Stimulated activated naive CD8-positive, alpha-beta T cell treated with anti-CD3 and anti-CD28 coated beads, Interleukin-15, amount 100 ng/mL, for 72 hours (primary cell): ENCODE measurements around the gene KCTD18.

ENCODE experiments used
- ATAC-seq: fragments of 150-1000 bp; cut with Tn5 transposase; 2 replicates; pipeline ENCODE4 v1.10.0; 2021; ENCODE audit warnings: mild to moderate bottlenecking, moderate library complexity
- DNase-seq, 2 donors: peaks; one replicate each; pipeline ENCODE4 v3.0.0; 2021 to 2022
- H3K27ac Mint-ChIP-seq, 2 donors: one replicate each; pipeline ENCODE4 v1.8.0; 2022; ENCODE audit warnings: mild to moderate bottlenecking in 2 of 2, mixed read lengths in 2 of 2, moderate library complexity in 2 of 2
- H3K27me3 Mint-ChIP-seq: one replicate; pipeline ENCODE4 v1.8.0; 2022; ENCODE audit warnings: mixed read lengths
- H3K4me1 Mint-ChIP-seq: one replicate; pipeline ENCODE4 v1.8.0; 2022; ENCODE audit warnings: mild to moderate bottlenecking, mixed read lengths
- H3K4me3 Mint-ChIP-seq, 2 donors: one replicate each; pipeline ENCODE4 v1.8.0; 2022; ENCODE audit warnings: mild to moderate bottlenecking in 2 of 2, mixed read lengths in 2 of 2, moderate library complexity in 1 of 2
- H3K9me3 Mint-ChIP-seq, 2 donors: one replicate each; pipeline ENCODE4 v1.8.0; 2022; ENCODE audit warnings: mixed read lengths in 2 of 2

KCTD18 gene

DNA sequence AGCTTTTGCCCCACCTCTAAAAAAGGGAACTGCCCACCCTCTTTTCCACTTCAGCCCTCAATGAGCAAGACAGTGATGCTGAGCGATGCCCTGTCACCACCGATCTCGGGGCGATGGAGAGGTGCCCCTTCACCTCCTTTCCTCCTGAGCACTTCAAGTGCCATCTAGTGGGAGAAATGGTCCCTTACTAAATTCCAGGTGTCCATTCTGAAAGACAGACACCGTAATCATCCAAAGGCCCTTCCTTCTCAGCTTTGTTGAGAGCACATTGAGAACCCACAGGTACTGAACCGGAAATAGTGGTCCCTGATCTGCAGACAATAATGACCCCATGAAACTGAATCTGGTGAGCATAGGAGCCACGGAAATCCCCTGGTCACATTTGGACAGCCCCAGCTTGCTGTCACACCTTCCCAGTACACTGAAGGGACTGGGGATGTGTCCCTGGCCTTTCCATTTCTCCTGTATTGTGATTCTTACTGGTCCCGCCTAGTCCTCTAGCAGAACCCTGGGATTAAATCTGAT is 38.5 kb downstream of the KCTD18 start:
- no peaks in the 10 kb centered on the region for H3K27me3 Mint-ChIP-seq
- no peaks in the 10 kb centered on the region for H3K9me3 Mint-ChIP-seq
- H3K27ac Mint-ChIP-seq: no peak overlapping the region
- ATAC-seq (peak; percentile 49), DNase-seq (peak; percentile 37 to 40)
- peaks cover 40% of the 10 kb centered on the region for H3K4me1 Mint-ChIP-seq
- peak overlapping the region; percentile 39 to 62 for H3K4me3 Mint-ChIP-seq

DNA sequence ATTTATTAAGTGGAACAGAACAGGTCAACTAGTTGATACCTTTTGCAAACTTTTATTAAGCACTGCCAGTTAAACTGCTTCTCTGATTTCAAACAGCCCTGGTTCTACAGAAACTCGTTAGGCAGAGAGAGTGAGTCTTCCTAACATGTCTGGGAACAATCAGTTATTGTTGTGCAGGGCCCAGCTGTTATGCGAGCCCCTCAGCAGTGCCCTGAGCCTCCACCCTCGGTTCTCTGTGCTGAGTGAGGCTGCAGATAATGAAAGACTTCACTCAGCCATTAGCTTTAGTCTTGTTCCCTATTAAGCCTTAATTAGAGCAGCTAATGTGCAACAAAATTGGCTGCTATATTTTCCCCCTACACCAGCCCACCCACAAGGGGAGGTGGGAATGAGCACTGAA is 39.6 kb downstream of the KCTD18 start:
- H3K4me1 Mint-ChIP-seq: peaks cover 48% of the 10 kb centered on the region
- ATAC-seq (no peak), DNase-seq (no peak)
- H3K9me3 Mint-ChIP-seq: no peaks in the 10 kb centered on the region
- no peaks in the 10 kb centered on the region for H3K27me3 Mint-ChIP-seq
- no peak overlapping the region for H3K4me3 Mint-ChIP-seq
- H3K27ac Mint-ChIP-seq: no peak overlapping the region

DNA sequence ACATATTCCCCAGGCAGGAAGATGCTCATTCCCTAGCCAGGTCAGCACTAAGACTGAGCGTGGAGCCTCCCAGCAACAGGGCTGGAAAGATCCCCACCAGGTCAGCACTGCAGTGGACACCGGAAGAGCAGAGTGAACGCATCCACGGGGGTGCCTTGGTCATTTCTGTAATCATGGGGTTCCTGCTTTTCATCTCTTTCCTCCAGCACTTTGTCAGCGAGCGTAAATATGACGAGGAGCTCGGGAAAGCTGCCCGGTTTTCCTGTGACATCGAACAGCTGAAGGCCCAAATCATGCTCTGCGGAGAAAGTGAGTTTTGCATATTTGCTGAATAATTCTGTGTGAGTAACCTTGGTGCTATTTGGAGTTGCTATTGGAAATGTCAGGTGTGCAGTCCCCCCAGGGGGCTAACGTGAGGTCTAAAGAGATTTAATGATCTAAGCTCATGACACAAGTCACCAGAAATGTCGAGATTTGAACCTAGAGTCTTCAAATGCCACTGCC is 40.1 kb downstream of the KCTD18 start:
- no peaks in the 10 kb centered on the region for H3K9me3 Mint-ChIP-seq
- no peak for DNase-seq
- no peak for ATAC-seq
- H3K4me3 Mint-ChIP-seq: no peak overlapping the region
- H3K27ac Mint-ChIP-seq: no peak overlapping the region
- no peaks in the 10 kb centered on the region for H3K27me3 Mint-ChIP-seq
- H3K4me1 Mint-ChIP-seq: peaks cover 48% of the 10 kb centered on the region

DNA sequence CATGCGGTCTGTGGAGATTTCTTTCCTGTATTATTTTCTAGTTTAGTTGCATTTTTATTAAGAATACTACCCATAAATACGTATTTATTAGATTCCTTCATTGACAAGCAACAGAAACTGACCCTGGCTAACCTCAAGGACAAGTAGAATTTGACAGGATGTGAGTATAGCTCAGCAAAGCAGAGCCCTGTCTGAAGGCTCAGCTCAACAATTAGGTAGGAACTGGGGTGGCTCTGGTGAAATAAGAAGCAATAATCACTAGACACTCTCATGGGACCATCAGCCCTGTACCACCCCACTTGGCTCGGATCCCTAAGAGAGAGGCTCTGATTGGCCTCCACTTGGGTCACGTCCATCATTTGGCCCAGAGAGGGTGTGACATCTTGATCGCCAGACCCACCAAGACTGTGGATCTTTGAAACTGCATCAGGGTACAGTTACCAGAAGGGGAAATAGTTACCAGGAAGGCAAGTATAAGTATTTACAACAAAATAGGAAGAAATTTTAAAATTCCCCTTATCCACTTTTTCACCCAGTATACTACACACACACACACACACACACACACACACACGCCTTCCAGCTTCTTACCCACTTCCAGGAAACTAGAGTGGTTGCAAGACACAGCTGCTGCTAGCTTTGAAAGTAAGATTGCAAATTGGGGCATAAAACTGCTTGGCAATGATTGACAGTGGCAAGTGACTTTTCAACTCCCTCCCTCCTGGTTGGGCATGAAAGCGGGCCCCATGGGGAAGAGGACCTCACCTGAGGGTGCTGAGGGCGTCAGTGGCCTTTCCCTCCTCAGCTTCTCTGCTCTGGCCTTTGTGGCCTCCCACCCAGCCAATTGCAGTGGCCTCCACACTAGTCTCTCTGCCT is 41.8 kb downstream of the KCTD18 start:
- H3K4me3 Mint-ChIP-seq: peak overlapping the region; percentile 60 to 75
- ATAC-seq: peak; percentile 48
- H3K9me3 Mint-ChIP-seq: no peaks in the 10 kb centered on the region
- no peaks in the 10 kb centered on the region for H3K27me3 Mint-ChIP-seq
- DNase-seq: peak in 1 of 2 donors; percentile 31
- H3K27ac Mint-ChIP-seq: peak overlapping the region; percentile 28 to 92
- H3K4me1 Mint-ChIP-seq: peaks cover 48% of the 10 kb centered on the region

DNA sequence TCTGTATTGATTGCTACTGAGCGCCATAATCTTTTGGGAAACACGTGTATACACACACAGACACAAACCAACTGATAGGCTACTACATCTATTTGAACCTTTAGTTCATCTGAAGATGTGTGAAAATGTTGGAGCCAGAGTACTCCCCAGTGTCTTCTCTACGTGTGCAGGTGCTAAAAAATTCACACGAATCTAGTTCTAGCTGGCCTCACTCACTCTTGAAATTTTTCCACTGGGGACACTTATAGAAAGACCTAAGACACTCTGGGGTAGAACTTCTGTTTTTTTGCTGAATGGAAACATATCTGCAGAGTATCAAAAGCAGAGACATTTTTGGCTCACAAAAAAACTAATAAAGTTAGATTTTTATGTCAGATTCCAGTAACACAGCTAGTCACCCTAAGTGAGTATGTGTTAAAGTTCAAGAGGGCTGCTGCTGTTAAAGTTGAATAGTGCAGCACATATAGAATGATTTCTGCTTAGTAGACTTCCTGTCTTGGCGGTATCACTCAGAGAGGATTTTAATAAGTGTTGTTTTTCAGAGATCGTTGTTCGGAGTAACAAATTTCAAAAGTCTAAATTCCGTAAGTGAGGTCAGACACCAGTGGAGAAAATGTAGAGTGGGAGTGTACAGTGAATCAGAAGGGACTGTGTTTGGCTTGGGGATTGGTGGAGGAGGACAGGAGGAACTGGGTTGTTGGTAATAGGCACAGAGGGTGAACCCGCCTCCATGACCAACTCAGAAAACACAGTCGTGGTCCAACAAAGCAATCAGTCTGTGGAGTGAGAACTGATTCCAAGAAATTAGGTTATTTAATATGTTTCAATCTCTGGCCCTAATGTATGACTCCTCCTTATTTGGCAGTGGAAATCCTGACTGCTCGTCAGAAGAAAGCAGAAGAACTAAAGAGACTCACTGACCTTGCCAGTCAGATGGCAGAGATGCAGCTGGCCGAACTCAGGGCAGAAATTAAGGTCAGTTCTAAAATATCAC is 43.1 kb downstream of the KCTD18 start:
- Mint-ChIP-seq H3K9me3 (no peaks in the 10 kb centered on the region), H3K27me3 (no peaks in the 10 kb centered on the region), H3K4me1 (peaks cover 48% of the 10 kb centered on the region), H3K4me3 (peak overlapping the region; percentile 36 to 75), H3K27ac (peak overlapping the region; percentile 1 to 92)
- peak in 1 of 2 donors; percentile 56 for DNase-seq
- ATAC-seq: peak; percentile 89

DNA sequence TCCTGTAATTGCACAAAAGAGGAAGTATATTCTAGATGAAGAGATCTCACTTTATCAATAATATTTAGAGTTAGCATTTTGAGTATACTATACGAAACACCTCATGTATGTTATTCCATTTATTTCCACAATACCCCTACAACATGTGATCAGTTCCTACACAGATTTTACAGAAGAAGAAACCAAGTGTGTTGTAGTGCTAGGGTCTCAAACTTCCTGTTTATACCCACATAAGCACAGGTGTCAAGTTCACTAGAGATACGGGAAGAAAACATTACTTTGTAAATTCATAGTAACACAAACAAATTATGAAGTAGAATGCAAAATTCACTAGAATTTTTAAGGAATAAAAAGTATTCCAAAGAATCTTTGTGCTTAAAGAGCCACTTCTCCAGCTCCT is 46.4 kb downstream of the KCTD18 start:
- Mint-ChIP-seq H3K4me3 (no peak overlapping the region), H3K27ac (no peak overlapping the region), H3K9me3 (no peaks in the 10 kb centered on the region), H3K27me3 (no peaks in the 10 kb centered on the region), H3K4me1 (peaks cover 28% of the 10 kb centered on the region)
- DNase-seq: no peak
- ATAC-seq: no peak

DNA sequence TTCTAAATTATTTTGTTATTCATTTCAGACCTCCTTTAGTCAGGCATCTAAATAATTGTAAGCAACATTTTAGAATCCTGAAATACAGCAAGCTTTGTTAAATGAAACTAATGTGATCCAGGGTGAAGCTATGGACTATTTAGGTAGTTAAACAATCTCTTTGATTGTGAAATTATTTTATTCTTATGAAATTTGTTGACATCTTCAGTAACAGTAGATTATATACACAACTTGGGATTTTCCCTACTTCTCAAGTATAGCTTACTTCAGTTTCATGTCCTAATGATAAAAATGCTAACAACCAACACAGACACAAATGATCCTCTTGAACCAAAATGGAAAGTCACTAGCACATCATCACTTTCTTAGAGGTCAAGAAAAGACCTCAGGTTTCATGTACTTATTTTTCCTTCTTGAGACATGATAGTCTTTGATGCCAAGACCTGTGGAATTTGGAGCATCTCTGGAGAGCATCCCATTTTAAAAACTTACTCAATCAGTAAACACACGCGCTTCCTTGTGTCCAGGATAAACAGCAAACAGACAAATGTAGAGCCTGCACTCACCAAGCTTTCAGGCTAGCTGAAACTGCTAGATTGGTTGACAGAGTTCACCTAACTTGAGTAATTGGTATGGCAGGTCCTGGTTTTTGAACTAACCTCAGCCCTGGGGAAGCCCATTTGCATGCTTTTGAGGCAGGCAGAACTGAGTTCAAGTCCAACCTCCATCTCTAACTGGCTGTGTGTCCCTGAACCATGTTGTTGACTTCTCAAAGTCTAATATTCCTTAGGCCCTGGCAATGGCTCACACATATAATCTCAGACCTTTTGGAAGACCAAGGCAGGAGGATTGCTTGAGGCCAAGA is 47.8 kb downstream of the KCTD18 start:
- no peak for ATAC-seq
- Mint-ChIP-seq H3K4me3 (no peak overlapping the region), H3K27ac (peak overlapping the region in 1 of 2 donors; percentile 53), H3K27me3 (no peaks in the 10 kb centered on the region), H3K9me3 (no peaks in the 10 kb centered on the region), H3K4me1 (peaks cover 14% of the 10 kb centered on the region)
- DNase-seq: no peak

DNA sequence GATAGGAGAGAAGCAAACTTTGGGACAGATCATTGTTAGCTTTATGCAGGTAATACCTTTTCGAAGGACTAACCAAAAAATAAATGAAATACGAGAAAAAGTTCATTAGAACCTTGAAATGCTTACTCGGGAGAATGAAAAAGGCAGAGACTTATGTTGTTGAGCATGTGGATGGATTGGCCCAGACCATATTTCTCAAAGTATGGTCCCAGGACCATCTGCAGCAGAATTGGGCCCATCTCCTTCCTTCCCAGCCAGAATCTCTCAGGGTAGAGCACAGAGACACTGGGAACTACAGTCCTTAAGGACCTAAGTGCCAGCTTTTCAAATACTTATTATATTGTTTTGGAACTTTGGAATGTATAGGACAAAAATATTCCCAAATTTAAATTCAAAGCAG is 50.8 kb downstream of the KCTD18 start:
- H3K4me1 Mint-ChIP-seq: peaks cover 13% of the 10 kb centered on the region
- H3K27ac Mint-ChIP-seq: no peak overlapping the region
- DNase-seq: no peak
- H3K27me3 Mint-ChIP-seq: no peaks in the 10 kb centered on the region
- H3K4me3 Mint-ChIP-seq: no peak overlapping the region
- no peaks in the 10 kb centered on the region for H3K9me3 Mint-ChIP-seq
- no peak for ATAC-seq

DNA sequence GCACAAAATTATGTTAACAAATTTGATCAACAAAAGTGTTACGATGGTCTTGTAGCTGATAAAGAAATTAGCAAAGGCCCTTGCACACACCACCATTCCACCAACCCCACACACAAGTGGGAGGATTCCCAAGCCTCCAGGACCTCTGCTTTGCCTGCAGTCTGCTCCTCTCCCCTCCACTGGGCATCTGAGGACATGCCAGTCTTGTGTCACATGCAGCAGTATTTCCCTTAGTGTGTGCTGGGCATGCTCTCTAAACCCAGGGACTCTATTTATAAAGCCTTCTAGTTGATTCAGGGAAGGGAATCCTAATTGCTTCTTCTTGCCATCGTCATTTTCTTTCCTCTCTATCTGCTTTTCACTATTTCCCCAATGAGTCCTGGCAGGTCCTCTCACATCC is 53.3 kb downstream of the KCTD18 start:
- Mint-ChIP-seq H3K4me3 (no peak overlapping the region), H3K9me3 (no peaks in the 10 kb centered on the region), H3K27ac (no peak overlapping the region), H3K4me1 (peaks cover 13% of the 10 kb centered on the region), H3K27me3 (no peaks in the 10 kb centered on the region)
- DNase-seq: no peak
- no peak for ATAC-seq

DNA sequence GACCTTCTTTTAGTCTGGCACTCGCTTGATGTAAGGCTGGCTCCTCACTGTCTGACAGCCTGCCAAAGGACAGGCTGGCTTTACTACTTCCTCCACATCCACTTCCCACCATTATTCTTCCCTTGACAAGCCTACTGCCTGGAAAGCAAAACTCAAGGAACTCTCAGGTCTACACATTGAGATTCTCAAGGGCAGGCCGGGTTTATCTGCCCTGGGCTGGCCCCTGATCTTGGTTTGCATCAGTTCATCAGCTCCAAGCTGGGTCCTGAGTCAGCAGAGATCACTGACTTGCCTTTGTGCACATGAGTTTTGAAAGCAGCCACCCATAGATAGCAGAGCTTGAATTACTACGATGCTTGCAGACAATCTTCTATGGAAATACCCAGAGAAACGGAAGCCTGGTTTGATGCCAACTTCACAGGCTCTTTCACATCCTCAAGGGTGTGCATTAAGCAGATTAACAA is 53.9 kb downstream of the KCTD18 start:
- H3K4me1 Mint-ChIP-seq: peaks cover 13% of the 10 kb centered on the region
- no peaks in the 10 kb centered on the region for H3K27me3 Mint-ChIP-seq
- no peak for DNase-seq
- H3K4me3 Mint-ChIP-seq: peak overlapping the region; percentile 30 to 40
- peak; percentile 36 for ATAC-seq
- no peak overlapping the region for H3K27ac Mint-ChIP-seq
- no peaks in the 10 kb centered on the region for H3K9me3 Mint-ChIP-seq

DNA sequence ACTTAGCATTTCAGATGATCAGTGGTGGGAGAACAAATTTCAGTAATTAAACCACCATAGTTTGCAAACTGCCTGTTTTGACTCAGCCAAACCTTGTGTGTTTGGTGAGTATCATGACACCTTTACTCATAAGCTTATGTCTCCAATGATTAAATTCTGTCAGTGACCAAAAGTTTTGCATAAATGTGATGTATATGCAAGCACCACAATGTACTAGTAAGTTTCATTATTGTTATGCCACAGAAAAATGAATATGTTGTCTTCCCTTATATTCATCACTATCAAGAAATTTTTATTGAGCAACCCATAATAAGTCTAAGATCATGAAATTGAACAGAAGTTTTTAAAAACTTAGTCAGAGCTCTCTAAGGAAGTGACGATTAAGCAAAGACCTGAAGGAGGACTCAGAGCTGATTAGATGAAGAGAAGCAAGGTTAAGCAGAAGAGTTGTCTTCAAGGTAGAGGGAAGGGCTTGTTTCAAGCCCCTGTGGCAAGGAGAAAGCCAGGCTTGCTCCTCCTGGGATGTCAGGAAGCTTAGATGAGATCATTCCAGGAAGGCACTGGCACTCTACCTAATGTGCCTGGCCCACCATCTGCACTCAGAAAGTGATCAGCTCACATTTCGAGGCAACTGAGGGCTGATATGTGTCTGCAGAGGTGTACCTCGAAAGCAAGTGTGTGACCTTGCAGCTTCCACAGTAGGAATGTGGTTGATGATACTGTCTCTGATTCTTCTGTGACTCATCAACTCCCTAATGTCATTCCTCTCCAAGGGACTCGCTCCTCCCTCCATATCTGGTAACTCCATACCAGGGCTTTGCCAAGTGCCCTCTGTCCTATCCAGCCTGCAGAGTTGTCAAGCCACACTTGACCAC is 54.7 kb downstream of the KCTD18 start:
- DNase-seq (no peak), ATAC-seq (peak; percentile 94)
- Mint-ChIP-seq H3K9me3 (no peaks in the 10 kb centered on the region), H3K27me3 (no peaks in the 10 kb centered on the region), H3K4me1 (peaks cover 13% of the 10 kb centered on the region), H3K27ac (no peak overlapping the region), H3K4me3 (no peak overlapping the region)

DNA sequence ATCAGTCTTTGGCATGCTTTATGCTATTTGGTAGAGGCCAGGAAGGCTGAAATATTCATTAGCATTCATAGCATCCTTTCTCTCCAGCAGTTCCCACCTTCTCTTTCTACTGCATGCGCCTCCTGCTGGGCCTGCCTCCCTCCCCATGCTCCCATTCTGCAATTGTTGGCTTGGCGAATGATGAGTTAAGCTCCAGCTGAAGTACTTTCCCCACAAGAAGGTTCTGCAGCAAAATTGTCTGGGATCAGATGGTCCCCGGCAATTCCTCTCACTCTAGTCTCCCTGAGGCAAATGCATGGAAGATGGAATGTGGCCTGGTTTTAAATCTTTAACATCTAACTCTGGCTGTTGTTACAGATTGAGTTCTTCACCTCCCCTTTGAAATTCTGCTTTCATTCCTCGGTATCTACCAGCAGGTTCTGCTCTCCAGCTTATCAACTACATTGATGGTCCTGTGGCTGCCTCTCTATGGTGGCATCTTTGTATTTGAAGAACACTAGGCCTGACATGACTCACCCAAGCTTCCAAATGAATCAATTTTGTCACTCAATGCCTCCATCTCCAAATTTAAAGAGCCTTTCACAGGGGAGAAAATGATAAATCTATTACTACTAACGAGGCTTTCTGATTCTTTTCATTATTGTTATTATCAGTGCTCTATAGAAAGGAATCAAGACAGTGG is 55.9 kb downstream of the KCTD18 start:
- no peak overlapping the region for H3K4me3 Mint-ChIP-seq
- DNase-seq: no peak

DNA sequence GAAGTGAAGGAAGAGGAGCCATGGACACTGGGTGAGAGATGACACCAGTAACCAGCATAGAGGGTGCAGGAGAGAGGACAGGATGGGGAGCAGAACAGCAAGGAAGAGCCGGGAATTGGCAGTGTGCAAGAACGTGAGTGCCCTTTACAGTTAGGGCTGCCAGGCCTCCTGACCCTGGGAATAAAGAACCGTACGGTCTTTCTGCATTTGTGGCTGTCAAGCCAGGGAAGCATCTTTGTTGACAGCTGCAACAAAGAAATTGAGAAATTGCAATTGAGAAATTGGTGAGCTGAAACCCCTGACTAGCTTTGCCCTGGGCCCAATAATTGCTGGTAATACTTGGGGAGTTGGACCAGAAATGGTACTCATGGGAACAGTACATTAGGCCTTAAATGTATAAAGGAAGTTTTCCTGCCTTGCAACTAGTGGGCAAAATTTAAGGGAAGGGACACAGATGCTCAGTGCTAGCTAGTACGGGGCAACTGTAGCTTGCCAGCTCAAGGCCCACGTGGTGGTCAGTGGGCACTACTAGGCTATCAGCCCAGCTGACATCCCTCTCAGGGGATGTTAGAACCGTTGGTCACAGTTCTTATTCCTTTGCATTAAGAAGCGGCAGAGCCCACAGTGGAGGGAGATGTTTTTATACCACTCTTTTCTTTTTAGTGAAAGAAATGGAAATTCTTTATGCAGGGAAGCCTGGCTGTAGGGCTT is 56.6 kb downstream of the KCTD18 start:
- no peak overlapping the region for H3K27ac Mint-ChIP-seq
- H3K4me1 Mint-ChIP-seq: peaks cover 21% of the 10 kb centered on the region
- H3K27me3 Mint-ChIP-seq: no peaks in the 10 kb centered on the region
- ATAC-seq (no peak), DNase-seq (no peak)
- H3K9me3 Mint-ChIP-seq: no peaks in the 10 kb centered on the region
- no peak overlapping the region for H3K4me3 Mint-ChIP-seq

More for the DNA sequence above, 55.9 kb downstream of the KCTD18 start:
- H3K27ac Mint-ChIP-seq: no peak overlapping the region
- no peak for ATAC-seq
- H3K27me3 Mint-ChIP-seq: no peaks in the 10 kb centered on the region
- H3K9me3 Mint-ChIP-seq: no peaks in the 10 kb centered on the region
- peaks cover 14% of the 10 kb centered on the region for H3K4me1 Mint-ChIP-seq
